Common myeloid progenitor, CD34-positive (primary cell): ENCODE data around the gene HABP4.
"Not testable (repeated sequence)": the region's sequence is repeated elsewhere in the genome, so short reads cannot be mapped to it uniquely, and the experiment has no call there.

Source experiments
- CTCF ChIA-PET: fragments of 350-600 bp; sonication (Branson Sonifier 250); formaldehyde crosslinking; loops from one replicate; lab custom pipeline; 2021; ENCODE audit warnings: antibody characterized with exemption; lab: Charles Lee
- POLR2A ChIA-PET: fragments of 350-600 bp; sonication (Branson Sonifier 250); formaldehyde crosslinking; loops from one replicate; lab custom pipeline; 2021; ENCODE audit warnings: antibody characterized with exemption; lab: Charles Lee
- DNase-seq, 3 donors: peaks; one replicate each; pipeline versions ENCODE4 v3.0.0 to v3.0.0-alpha.2; 2013
- H3K27ac ChIP-seq, 2 experiments: 1 replicate in 1 of 2; 2 replicates in 1 of 2; pipeline ENCODE4 v1.7.0; 2013; ENCODE audit warnings: inconsistent platforms in 2 of 2, low read length in 2 of 2, mild to moderate bottlenecking in 2 of 2, low read depth in 1 of 2, moderate library complexity in 1 of 2; ENCODE audit not compliant: severe bottlenecking in 2 of 2, insufficient read depth in 1 of 2, poor library complexity in 1 of 2
- H3K27me3 ChIP-seq, 5 experiments: replicated peaks in 2 of 5; 1 replicate in 3 of 5; 2 replicates in 2 of 5; pipeline versions ENCODE4 v1.6.1 to v1.7.0; 2013; ENCODE audit warnings: low read length in 4 of 5, mild to moderate bottlenecking in 2 of 5, moderate library complexity in 2 of 5, inconsistent platforms in 1 of 5; ENCODE audit not compliant: insufficient read depth in 5 of 5, control insufficient read depth in 4 of 5
- H3K36me3 ChIP-seq, 4 experiments: 1 replicate in 2 of 4; 2 replicates in 2 of 4; pipeline versions ENCODE4 v1.6.1 to v1.7.0; 2013; ENCODE audit warnings: low read length in 3 of 4, control low read depth in 1 of 4, mild to moderate bottlenecking in 1 of 4; ENCODE audit not compliant: control insufficient read depth in 4 of 4, insufficient read depth in 4 of 4
- H3K4me1 ChIP-seq, 4 experiments: 1 replicate in 3 of 4; 2 replicates in 1 of 4; pipeline versions ENCODE4 v1.6.1 to v1.7.1; 2013; ENCODE audit warnings: low read length in 3 of 4, mild to moderate bottlenecking in 3 of 4, control low read depth in 1 of 4, inconsistent platforms in 1 of 4, moderate library complexity in 1 of 4; ENCODE audit not compliant: control insufficient read depth in 4 of 4, insufficient read depth in 4 of 4; ENCODE audit errors: control extremely low read depth in 1 of 4
- H3K4me3 ChIP-seq, 7 experiments: 1 replicate in 4 of 7; 2 replicates in 3 of 7; pipeline versions ENCODE4 v1.5.1 to v1.7.0; 2013; ENCODE audit warnings: mild to moderate bottlenecking in 7 of 7, low read length in 6 of 7, moderate library complexity in 6 of 7, inconsistent platforms in 2 of 7, low read depth in 2 of 7, control low read depth in 1 of 7; ENCODE audit not compliant: insufficient read depth in 4 of 7, control insufficient read depth in 1 of 7; ENCODE audit errors: extremely low read depth in 1 of 7
- H3K9me3 ChIP-seq, 5 experiments: 1 replicate in 4 of 5; 2 replicates in 1 of 5; pipeline versions ENCODE4 v1.6.1 to v1.7.1; 2013; ENCODE audit warnings: low read length in 4 of 5, mild to moderate bottlenecking in 2 of 5, inconsistent platforms in 1 of 5, low read depth in 1 of 5, moderate library complexity in 1 of 5; ENCODE audit not compliant: control insufficient read depth in 4 of 5, insufficient read depth in 2 of 5; ENCODE audit errors: control extremely low read depth in 1 of 5
- WGBS: methylation state at CpG from one replicate; pipeline ENCODE4 v1.1.5; 2013; ENCODE audit not compliant: insufficient coverage; 5-methylcytosine and 5-hydroxymethylcytosine counted together

The HABP4 gene

GRCh38 chr9:96502539-96503373 is 52.8 kb downstream of the HABP4 start:
- no peaks in the 10 kb centered on the region for H3K4me1 ChIP-seq
- H3K27ac ChIP-seq: no peak overlapping the region
- DNase-seq: no peak
- H3K9me3 ChIP-seq: no peaks in the 10 kb centered on the region
- ChIA-PET POLR2A (no interaction called here), CTCF (no interaction called here)
- no peak overlapping the region for H3K4me3 ChIP-seq
- WGBS: 97% methylated on average over 3 of the region's 6 CpGs
- no peaks in the 10 kb centered on the region for H3K27me3 ChIP-seq
- no peaks in the 10 kb centered on the region for H3K36me3 ChIP-seq

- H3K27ac ChIP-seq, H3K4me3 ChIP-seq, DNase-seq, H3K4me1 ChIP-seq, H3K36me3 ChIP-seq, H3K9me3 ChIP-seq, H3K27me3 ChIP-seq, CTCF ChIA-PET, POLR2A ChIA-PET: not testable (repeated sequence)
Observed at GRCh38 chr9:96503374-96503748, 53.4 kb downstream of the HABP4 start.

GRCh38 chr9:96503918-96504317 is 53.9 kb downstream of the HABP4 start:
- WGBS: over 99% methylated on average over 10 of the region's 11 CpGs
- DNase-seq: no peak
- Histone ChIP-seq H3K36me3 (no peaks in the 10 kb centered on the region), H3K4me3 (no peak overlapping the region), H3K27ac (no peak overlapping the region), H3K27me3 (no peaks in the 10 kb centered on the region), H3K4me1 (no peaks in the 10 kb centered on the region), H3K9me3 (no peaks in the 10 kb centered on the region)
- POLR2A ChIA-PET: no interaction called here
- CTCF ChIA-PET: no interaction called here

GRCh38 chr9:96505316-96505991 is 55.5 kb downstream of the HABP4 start:
- no peak overlapping the region for H3K4me3 ChIP-seq
- WGBS: 99% methylated on average over 13 of the region's 13 CpGs
- H3K27ac ChIP-seq: no peak overlapping the region
- POLR2A ChIA-PET: interaction anchor here (0.6 kb wide), 1 partner anchor 127 kb away, joined by 4 read pairs; no protein-coding TSS in a partner anchor
- no peaks in the 10 kb centered on the region for H3K9me3 ChIP-seq
- no peaks in the 10 kb centered on the region for H3K4me1 ChIP-seq
- DNase-seq: no peak
- H3K36me3 ChIP-seq: no peaks in the 10 kb centered on the region
- H3K27me3 ChIP-seq: no peaks in the 10 kb centered on the region
- CTCF ChIA-PET: no interaction called here

GRCh38 chr9:96508227-96508940 is 58.4 kb downstream of the HABP4 start:
- H3K4me3 ChIP-seq: no peak overlapping the region
- CTCF ChIA-PET: no interaction called here
- H3K4me1 ChIP-seq: no peaks in the 10 kb centered on the region
- H3K27me3 ChIP-seq: no peaks in the 10 kb centered on the region
- peaks cover 0 to 1% (median 0%) of the 10 kb centered on the region in 4 experiments for H3K36me3 ChIP-seq
- POLR2A ChIA-PET: no interaction called here
- 97% methylated on average over 12 of the region's 14 CpGs for WGBS
- no peak overlapping the region for H3K27ac ChIP-seq
- no peaks in the 10 kb centered on the region for H3K9me3 ChIP-seq
- no peak for DNase-seq

GRCh38 chr9:96509026-96509425 is 59.1 kb downstream of the HABP4 start:
- Histone ChIP-seq H3K4me3 (no peak overlapping the region), H3K9me3 (no peaks in the 10 kb centered on the region), H3K27ac (no peak overlapping the region), H3K36me3 (peaks cover 0 to 3% (median 2%) of the 10 kb centered on the region in 4 experiments), H3K4me1 (no peaks in the 10 kb centered on the region), H3K27me3 (no peaks in the 10 kb centered on the region)
- CTCF ChIA-PET: no interaction called here
- POLR2A ChIA-PET: no interaction called here
- DNase-seq: no peak
- 90% methylated on average over 2 of the region's 5 CpGs for WGBS

GRCh38 chr9:96509848-96510247 is 59.9 kb downstream of the HABP4 start:
- no peaks in the 10 kb centered on the region for H3K27me3 ChIP-seq
- DNase-seq: no peak
- H3K9me3 ChIP-seq: no peaks in the 10 kb centered on the region
- H3K4me3 ChIP-seq: no peak overlapping the region
- peaks cover 0 to 6% (median 2%) of the 10 kb centered on the region in 4 experiments for H3K36me3 ChIP-seq
- no peaks in the 10 kb centered on the region for H3K4me1 ChIP-seq
- POLR2A ChIA-PET: no interaction called here
- H3K27ac ChIP-seq: no peak overlapping the region
- WGBS: 92% methylated on average over 2 of the region's 2 CpGs
- CTCF ChIA-PET: no interaction called here
